ENCODE results near the gene KITLG.

The KITLG gene

DNA sequence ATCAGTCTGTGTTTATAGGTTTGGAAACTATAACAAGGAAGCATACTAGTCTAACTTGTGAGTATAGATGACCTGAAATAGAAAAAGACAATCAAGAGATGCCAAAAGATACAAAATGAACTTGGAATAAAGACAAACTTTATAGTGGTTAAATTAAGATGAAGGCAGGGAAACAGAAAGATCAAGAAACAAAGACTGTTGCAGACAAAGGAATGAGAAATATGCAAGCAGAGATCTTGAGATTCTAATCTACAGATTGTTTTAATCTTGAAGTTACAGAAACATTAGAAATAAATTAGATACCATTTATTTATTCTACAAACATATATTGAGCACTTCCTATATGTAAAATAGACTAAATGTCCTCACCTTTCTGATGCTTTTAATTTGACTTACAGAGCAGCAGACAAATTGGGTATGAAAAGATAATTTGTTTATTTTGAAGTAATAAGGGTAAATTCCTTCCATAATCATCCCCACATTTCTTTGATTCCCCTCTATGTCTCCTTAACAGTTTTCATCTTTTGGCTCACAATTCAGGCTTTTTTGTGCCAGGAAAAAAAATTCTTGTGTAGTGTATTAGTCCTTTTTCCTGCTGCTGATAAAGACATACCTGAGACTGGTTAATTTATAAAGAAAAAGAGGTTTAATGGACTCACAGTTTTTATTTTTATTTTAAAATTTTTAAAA, 134.4 kb downstream of the KITLG start:
- TF ChIP-seq, protein P1, sequence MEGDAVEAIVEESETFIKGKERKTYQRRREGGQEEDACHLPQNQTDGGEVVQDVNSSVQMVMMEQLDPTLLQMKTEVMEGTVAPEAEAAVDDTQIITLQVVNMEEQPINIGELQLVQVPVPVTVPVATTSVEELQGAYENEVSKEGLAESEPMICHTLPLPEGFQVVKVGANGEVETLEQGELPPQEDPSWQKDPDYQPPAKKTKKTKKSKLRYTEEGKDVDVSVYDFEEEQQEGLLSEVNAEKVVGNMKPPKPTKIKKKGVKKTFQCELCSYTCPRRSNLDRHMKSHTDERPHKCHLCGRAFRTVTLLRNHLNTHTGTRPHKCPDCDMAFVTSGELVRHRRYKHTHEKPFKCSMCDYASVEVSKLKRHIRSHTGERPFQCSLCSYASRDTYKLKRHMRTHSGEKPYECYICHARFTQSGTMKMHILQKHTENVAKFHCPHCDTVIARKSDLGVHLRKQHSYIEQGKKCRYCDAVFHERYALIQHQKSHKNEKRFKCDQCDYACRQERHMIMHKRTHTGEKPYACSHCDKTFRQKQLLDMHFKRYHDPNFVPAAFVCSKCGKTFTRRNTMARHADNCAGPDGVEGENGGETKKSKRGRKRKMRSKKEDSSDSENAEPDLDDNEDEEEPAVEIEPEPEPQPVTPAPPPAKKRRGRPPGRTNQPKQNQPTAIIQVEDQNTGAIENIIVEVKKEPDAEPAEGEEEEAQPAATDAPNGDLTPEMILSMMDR (IDR thresholded peaks at IDR 0.05; ENCODE audit: insufficient read depth, low read length, poor library complexity, severe bottlenecking): no peak
- Histone ChIP-seq H3K27me3 (replicated peaks; ENCODE audit: control insufficient read depth, insufficient read depth, low read length) (no peaks in the 10 kb centered on the region), H3K36me3 (ENCODE audit: control insufficient read depth, insufficient read depth, low read length) (no peaks in the 10 kb centered on the region), H3K4me3 (replicated peaks; ENCODE audit: low read depth, low read length) (no peak overlapping the region)
- DNase-seq (ENCODE audit: extremely low read depth, insufficient read length): no peak

DNA sequence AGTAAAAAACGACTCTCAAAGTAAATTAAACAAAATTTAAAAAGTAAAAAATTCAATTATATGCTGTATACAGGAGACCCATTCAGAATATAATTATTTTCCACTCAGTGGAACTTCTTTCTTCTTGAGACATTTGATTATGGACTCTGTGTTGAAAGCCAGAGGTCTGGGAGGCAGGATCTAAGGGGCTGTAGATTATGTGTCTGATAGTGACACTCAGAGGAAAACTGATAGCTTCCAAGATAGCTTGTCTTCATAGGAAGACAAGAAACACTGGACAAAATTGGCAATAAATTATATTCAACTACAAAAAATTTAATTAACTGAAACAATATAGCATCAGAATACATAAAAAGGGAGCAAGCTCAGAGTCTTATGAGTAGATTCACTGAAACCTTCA, 135.8 kb downstream of the KITLG start:
- Histone ChIP-seq H3K36me3 (ENCODE audit: control insufficient read depth, insufficient read depth, low read length) (no peaks in the 10 kb centered on the region), H3K4me3 (replicated peaks; ENCODE audit: low read depth, low read length) (no peak overlapping the region), H3K27me3 (replicated peaks; ENCODE audit: control insufficient read depth, insufficient read depth, low read length) (no peaks in the 10 kb centered on the region)
- TF ChIP-seq, protein P1 (IDR thresholded peaks at IDR 0.05; ENCODE audit: insufficient read depth, low read length, poor library complexity, severe bottlenecking): no peak
- no peak for DNase-seq (ENCODE audit: extremely low read depth, insufficient read length)
